Superior temporal gyrus (tissue), 1 donor: ENCODE measurements around the gene C16orf96.

ENCODE experiments used
- DNase-seq: peaks from one replicate; pipeline ENCODE4 v3.0.0-alpha.2; 2016; ENCODE audit errors: extremely low spot score

The C16orf96 gene

DNA sequence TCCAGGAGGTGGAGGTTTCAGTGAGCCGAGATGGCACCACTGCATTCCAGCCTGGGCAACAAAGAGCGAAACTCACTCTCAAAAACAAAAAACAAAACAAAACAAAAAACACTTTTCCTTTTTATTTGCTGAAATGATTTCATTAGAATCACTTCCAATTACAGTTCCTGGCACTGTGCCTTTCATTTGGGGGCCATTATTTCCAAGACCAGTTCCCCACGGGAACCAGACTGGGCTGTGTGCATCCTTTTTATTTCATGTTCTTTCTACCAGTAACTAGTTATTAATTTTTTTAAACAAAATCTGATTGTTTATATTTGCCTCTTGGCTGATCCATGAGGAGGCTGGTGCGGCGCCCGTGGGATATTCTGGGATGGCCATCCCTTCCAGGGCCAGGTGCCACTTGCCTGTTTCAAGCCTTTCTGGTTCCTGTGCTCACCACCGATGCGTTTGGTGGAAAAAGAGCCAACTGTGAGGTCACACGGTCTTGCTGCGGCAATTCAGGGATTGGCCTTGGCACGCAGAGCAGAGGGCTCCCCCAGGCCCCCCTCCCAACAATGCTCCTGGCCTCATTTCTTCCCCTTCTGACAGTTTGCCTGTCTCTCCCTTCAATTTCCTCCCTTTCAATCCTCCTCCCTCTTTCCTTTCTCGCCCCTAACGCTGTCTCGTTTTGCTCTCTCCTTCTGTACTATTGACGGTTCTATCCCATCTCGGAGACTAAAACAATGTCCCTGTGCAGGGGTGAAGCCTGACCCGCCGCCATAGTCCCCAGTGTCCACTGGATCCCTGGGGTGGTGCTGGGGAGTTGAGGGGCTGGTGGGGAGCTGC, 45.1 kb downstream of the C16orf96 start:
- DNase-seq: peak; percentile 48

DNA sequence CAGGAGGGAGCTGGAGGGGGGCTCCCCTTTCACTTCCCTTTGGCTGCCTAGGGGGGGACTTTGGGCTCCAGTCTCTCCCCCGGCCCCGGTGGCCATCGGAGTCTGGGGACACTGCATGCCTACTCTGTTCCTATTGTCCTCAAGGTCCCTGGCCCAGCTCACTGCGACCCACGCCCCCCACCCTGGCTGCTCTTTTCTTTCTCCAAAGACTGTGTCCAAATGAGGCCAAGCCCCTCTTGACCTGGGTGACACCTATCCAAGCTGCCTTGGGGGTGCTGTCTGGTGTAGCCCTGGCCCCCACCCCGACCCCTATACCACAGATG, 45.7 kb downstream of the C16orf96 start:
- no peak for DNase-seq

DNA sequence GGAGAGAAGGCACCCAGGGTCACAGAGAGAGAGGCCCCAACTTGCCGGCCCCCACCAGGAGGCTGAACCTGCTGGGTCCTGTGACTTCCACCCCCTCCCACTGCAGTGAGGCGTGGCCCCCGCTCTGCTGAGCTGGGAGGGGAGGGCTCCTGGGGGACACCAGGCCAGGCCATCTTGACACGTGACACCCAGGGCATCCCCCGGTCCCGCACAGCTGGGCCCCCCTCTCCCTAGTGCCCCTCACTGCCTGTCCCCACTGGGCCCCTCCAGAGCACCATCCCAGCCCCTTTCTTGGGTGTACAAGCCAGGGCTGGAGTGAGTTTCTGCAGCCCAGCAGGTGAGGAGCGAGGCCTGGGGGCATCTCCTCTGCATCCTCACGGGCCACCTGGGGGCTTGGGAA, 46.2 kb downstream of the C16orf96 start:
- no peak for DNase-seq

- no peak for DNase-seq
These were observed 47.6 kb downstream of the C16orf96 start for GRCh38 chr16:4603624-4604170.

GRCh38 chr16:4604401-4604800, 48.3 kb downstream of the C16orf96 start:
- no peak for DNase-seq

GRCh38 chr16:4606354-4606753, 50.2 kb downstream of the C16orf96 start:
- no peak for DNase-seq

GRCh38 chr16:4607841-4608703, 51.9 kb downstream of the C16orf96 start:
- no peak for DNase-seq

DNA sequence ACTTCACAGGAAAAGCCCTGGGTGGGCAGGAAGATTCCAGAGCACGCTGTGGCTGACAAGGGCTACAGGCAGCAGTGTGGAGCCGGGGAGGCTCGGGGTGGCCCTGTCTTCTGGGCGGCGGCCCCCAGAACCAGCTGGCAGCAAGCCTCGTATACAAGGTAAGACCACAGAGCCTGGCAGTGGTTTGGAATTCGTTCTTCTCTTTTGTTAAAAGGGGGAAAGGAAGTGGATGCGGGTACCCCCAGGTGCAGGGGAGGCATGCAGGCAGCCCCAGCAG, 52.5 kb downstream of the C16orf96 start:
- no peak for DNase-seq

GRCh38 chr16:4609200-4610010, 53.3 kb downstream of the C16orf96 start:
- DNase-seq: no peak

DNA sequence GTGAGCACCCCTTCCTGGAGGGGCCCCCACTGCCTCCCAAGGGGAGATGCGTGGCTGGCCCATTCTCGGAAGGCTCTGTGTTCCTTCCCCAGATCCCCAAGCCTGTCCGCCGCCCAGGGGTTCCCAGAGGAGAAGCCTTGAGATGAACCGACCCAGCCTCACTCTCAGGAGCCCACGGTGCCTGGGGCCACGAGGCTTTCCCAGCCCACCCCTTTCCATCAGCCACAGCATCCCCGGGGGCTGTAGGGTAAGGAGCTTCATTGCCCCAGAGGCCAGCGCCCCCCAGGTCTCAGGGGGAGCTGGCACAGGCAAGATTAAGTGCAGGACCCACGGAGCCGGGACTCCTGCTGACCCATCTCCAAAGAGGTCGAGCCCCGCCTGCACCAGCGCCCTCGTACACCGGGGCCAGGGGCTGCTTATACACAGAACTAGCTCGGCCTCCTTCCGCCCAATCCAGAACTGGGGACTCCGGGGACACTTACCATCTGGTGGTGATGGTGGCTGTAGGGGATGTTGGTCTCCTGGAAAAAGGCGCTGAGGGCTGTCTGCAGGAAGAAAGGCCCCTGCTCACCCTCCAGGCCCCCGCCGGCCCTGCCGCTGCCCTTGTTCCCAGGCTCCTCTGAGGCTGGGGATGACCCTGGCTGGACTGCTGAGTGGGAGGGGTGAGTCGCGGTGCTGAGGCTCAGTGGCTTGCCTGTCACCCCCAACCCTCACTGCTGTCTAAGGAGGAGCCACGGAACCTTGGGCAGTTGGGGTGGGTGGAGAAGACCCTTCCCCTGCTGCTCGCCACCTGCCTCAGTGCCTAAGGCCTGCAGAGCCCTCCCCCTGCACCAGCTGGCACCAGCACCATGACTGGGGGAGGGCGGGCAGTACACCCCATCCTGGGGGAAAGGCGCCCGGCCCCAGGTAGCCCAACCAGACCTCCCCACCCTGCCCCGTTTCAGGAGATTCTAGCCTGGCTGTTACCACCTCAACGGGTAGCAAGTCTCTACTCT, 54.2 kb downstream of the C16orf96 start:
- DNase-seq: no peak

GRCh38 chr16:4611337-4612021, 55.3 kb downstream of the C16orf96 start:
- DNase-seq: no peak

DNA sequence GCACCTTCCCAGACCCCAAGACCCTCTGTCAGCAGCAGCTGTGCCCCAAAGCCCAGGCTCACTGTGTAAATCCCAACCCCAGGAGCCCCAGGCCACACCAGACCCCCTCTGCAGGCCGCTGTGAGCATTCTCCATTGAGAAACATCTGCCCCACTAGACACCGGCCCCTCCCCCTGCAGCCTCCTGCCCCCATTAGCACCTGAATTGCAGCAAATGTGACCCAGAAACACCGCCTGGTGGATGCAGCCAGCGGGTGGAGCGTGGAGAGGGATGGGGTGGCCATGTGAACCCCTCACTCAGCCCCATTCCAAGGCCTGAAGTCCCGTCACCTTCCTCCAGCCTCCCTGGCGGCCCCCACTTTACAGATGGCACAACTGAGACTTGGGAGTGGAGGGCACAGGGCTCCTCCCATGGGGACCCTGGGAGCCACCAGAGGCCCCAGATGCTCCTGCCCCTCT, 56.4 kb downstream of the C16orf96 start:
- no peak for DNase-seq

DNA sequence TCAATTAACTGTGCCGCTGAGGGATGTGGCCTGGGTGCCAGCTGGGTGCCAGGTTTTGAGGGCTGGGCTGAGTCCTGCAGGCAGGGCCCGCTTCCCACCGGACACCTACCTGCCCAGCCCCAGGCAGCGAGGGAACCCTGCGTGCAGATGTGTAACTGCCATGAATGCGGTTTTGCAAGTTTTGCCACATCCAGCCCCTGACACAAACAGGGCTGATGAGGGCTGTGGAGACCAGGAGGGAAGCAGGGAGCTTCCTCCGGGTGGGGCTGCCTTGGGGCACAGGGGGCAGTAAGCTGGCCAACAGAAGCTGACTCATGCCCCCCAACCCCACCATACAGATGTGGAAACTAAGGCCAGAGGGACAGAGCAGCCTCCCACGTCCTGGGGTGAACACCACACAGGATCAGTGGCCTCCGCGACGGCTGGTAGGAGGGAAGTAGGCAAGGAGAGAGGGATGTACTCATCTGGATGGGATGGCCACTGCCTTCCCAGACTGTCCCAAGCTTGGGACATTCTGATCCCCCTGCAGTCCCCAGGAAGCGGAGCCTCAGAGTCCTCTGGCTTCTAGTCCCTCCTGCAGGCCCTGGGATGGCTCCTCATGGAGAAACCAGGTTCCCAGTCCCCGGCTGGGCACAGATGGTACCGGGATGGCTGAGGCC, 57.0 kb downstream of the C16orf96 start:
- no peak for DNase-seq

GRCh38 chr16:4613636-4614570, 57.8 kb downstream of the C16orf96 start:
- no peak for DNase-seq

DNA sequence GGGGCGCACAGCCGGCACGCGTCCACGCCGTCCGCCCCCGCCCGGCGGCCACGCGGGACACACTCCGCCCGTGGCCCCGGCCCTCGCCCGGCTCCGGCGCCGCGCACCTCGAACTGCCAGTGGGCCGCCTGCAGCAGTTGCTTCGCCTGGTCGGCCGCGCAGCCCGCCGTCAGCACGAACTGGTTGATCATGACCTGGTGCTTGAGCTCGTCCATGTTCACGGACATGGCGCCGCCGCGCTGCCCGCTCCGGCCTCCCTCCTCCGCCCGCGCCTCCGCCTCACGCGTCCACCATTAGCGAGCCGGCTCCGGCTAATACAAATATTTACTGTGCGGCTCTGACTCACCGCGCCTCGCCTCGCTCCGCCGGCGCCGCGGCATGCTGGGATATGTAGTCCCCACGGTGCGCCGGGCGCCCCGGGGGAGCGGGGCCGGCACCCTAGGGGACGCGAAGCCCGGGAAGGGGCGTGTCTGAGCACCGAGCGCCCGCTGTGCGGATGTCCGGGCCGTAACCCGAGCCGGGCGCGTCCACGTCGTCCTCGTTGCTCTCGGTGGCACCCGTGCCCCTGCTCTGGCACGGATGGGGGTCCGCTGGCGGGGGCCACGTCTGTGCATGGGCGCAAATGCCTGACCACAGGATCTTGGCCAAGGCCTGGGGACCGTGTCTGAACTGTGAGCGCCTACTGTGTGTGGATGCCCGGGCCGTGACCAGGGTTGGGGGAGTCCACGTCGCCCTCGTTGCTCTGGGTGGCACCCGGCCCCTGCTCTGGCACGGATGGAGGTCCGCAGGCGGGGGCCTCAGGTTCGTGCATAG, 58.6 kb downstream of the C16orf96 start, which contains the start of gene UBALD1:
TSS of gene UBALD1 (minus strand) at position 318 of the 813 bp plus-strand sequence. CDS start at position 227, 91 bp downstream.
- peak; percentile 89 for DNase-seq

DNA sequence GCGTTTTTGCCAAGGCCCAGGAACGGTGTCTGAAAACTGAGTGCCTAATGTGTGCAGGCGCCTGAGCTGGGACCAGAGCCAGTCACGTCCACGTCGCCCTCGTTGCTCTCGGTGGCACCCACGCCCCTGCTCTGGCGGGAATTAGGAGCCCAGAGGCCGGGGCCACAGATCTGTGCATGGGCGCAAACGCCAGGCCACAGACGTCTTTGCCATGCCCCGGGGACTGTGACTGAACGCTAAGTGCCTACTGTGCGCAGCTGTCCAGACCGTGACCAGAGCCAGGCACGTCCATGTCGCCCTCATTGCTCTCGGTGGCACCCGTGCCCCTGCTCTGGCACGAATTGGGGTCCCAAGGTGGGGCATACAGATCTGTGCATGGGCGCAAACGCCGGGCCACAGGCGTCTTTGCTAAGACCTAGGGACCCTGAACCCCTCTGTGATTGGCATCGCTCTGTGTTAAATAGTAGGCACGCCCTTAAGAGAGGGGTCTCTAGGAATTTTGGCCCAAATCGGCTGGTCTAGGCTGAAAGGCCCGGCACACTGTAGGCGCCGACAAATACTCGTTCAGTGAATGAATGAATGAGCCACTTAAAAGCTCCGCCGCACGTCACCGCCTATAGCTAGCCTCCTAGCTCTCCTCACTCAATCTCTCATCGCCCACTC, 59.4 kb downstream of the C16orf96 start:
- peak; percentile 27 for DNase-seq
